Neural progenitor cell (in vitro differentiated cells): ENCODE results near the gene ADAMTS4.

ENCODE experiments used
- EZH2 ChIP-seq: fragments of 200-600 bp; sonication (generic); IDR thresholded peaks from 2 replicates; pipeline ENCODE4 v1.6.1; 2017; ENCODE audit warnings: antibody characterized with exemption, mild to moderate bottlenecking, moderate library complexity
- EZH2phosphoT487 ChIP-seq: fragments of 200-600 bp; sonication (generic); IDR thresholded peaks from 2 replicates; pipeline ENCODE4 v1.6.1; 2017; ENCODE audit warnings: antibody characterized with exemption
- TF ChIP-seq, protein P1 (sequence below): fragments of 200-600 bp; sonication (generic); IDR thresholded peaks from 2 replicates; pipeline ENCODE4 v1.5.1; 2017; ENCODE audit warnings: antibody characterized with exemption, mild to moderate bottlenecking

DNA sequence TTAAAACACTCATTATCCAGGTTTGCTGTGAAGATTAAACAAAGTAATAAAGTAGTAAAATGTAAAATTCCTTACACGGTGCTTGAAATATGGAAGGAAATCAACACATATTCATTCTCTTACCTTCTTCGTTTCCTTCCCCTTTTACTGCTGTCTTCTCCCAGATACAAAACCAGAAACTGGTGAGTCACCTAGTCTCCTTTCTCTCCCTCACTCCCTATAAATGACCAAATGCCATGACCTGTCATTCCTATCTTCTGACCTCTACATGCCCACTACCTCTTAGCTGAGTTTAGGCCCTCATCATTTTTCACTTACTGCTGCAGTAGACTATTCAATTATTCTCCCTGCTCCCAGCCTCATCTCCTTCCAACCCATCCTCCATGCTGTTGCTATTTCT is 43.5 kb upstream of the ADAMTS4 start:
- TF ChIP-seq, protein P1, sequence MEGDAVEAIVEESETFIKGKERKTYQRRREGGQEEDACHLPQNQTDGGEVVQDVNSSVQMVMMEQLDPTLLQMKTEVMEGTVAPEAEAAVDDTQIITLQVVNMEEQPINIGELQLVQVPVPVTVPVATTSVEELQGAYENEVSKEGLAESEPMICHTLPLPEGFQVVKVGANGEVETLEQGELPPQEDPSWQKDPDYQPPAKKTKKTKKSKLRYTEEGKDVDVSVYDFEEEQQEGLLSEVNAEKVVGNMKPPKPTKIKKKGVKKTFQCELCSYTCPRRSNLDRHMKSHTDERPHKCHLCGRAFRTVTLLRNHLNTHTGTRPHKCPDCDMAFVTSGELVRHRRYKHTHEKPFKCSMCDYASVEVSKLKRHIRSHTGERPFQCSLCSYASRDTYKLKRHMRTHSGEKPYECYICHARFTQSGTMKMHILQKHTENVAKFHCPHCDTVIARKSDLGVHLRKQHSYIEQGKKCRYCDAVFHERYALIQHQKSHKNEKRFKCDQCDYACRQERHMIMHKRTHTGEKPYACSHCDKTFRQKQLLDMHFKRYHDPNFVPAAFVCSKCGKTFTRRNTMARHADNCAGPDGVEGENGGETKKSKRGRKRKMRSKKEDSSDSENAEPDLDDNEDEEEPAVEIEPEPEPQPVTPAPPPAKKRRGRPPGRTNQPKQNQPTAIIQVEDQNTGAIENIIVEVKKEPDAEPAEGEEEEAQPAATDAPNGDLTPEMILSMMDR: no peak
- TF ChIP-seq EZH2: no peak
- no peak for TF ChIP-seq EZH2phosphoT487
